ENCODE data around the gene LRRC4B. TPM values are rescaled to one million over a fixed set of nuclear protein-coding genes. Genes with fewer than 3 reads are reported as not detected.
"Not testable (repeated sequence)": the region's sequence is repeated elsewhere in the genome, so short reads cannot be mapped to it uniquely, and the experiment has no call there.

Gene LRRC4B
- total RNA-seq, 1 donor from 2014 or later: 0.47 TPM

DNA sequence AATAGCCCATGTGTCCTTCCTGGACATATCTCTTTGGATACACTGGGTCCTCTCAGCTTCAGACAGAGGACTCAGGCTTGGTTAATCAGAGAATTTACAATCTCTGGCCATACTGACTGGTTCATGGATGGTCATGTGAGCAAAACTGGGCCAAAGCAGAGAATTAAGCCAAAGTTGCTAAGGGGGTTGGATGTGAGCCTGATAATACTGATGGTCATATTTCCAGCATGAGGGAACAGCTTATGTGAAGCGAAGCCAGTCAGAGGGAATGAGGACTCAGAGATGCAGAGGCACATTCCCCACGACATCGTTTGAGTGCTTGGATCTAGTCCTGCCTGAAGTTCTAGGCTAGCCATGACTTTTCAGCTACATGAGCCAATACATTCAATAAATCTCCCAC, 22.0 kb upstream of the LRRC4B start:
- intact Hi-C loops (cut with micrococcal nuclease): no loop called here
- Histone ChIP-seq H3K4me1 (no peaks in the 10 kb centered on the region), H3K27ac (replicated peaks) (no peak overlapping the region), H3K27me3 (ENCODE audit: low read depth) (peaks cover 72% of the 10 kb centered on the region), H3K4me3 (no peak overlapping the region), H3K36me3 (no peaks in the 10 kb centered on the region), H3K9me3 (replicated peaks) (no peaks in the 10 kb centered on the region)
- DNase-seq: no peak
- TF ChIP-seq, protein P1, sequence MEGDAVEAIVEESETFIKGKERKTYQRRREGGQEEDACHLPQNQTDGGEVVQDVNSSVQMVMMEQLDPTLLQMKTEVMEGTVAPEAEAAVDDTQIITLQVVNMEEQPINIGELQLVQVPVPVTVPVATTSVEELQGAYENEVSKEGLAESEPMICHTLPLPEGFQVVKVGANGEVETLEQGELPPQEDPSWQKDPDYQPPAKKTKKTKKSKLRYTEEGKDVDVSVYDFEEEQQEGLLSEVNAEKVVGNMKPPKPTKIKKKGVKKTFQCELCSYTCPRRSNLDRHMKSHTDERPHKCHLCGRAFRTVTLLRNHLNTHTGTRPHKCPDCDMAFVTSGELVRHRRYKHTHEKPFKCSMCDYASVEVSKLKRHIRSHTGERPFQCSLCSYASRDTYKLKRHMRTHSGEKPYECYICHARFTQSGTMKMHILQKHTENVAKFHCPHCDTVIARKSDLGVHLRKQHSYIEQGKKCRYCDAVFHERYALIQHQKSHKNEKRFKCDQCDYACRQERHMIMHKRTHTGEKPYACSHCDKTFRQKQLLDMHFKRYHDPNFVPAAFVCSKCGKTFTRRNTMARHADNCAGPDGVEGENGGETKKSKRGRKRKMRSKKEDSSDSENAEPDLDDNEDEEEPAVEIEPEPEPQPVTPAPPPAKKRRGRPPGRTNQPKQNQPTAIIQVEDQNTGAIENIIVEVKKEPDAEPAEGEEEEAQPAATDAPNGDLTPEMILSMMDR (IDR thresholded peaks at IDR 0.05; ENCODE audit: borderline replicate concordance): no peak

DNA sequence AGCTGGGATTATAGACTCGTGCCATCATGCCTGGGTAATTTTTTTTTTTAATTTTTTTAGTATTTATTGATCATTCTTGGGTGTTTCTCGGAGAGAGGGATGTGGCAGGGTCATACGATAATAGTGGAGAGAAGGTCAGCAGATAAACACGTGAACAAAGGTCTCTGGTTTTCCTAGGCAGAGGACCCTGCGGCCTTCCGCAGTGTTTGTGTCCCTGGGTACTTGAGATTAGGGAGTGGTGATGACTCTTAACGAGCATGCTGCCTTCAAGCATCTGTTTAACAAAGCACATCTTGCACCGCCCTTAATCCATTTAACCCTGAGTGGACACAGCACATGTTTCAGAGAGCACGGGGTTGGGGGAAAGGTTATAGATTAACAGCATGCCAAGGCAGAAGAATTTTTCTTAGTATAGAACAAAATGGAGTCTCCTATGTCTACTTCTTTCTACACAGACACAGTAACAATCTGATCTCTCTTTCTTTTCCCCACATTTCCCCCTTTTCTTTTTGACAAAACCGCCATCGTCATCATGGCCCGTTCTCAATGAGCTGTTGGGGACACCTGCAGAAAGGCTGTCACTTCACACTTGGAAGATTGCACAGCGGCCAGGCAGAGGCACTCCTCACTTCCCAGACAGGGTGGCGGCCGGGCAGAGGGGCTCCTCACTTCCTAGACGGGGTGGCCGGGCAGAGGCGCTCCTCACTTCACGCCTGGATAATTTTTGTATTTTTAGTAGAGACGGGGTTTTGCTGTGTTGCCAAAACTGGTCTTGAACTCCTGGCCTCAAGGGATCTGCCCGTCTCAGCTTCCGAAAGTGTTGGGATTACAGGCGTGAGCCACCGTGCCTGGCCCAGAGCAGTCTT, 13.8 kb upstream of the LRRC4B start:
- H3K4me3 ChIP-seq; H3K4me1 ChIP-seq; H3K9me3 ChIP-seq (replicated peaks); intact Hi-C loops (cut with micrococcal nuclease); DNase-seq; H3K36me3 ChIP-seq; H3K27ac ChIP-seq (replicated peaks): not testable (repeated sequence)
- peaks cover 61% of the 10 kb centered on the region for H3K27me3 ChIP-seq (ENCODE audit: low read depth)

DNA sequence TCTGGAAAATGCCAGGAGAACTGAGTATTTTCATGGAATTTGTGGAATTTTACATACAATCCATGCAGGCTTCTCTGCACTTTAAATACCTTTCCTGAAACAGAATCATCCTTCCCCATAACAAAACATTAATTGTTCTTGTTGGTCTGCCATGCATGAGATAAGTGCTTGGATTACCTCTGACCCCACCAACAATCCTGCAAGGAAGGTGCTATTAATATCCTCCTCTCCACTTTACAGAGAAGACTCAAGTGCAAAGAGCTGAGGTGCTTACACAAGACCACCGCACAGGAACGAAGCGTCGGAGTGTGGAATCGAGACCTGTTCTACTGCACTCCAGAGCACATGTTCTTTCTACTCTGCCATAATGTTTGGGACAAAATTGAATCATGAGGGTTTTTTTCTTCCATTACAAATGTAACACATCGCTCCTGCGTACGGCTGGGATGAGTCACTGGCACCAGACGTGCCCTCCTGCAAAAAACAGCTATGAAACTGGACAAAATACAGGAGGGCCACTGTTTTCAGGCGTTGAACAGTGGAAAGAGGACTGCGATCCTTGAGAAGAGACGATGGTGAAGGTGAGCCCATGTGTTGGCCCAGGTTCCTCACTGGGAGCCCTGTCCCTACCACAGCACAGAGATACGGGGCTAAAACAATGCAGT, 12.9 kb upstream of the LRRC4B start:
- Histone ChIP-seq H3K36me3 (no peaks in the 10 kb centered on the region), H3K4me3 (no peak overlapping the region), H3K27me3 (ENCODE audit: low read depth) (peaks cover 55% of the 10 kb centered on the region), H3K4me1 (no peaks in the 10 kb centered on the region), H3K9me3 (replicated peaks) (no peaks in the 10 kb centered on the region), H3K27ac (replicated peaks) (no peak overlapping the region)
- DNase-seq: no peak
- TF ChIP-seq, protein P1 (IDR thresholded peaks at IDR 0.05; ENCODE audit: borderline replicate concordance): no peak
- intact Hi-C loops (cut with micrococcal nuclease): no loop called here

DNA sequence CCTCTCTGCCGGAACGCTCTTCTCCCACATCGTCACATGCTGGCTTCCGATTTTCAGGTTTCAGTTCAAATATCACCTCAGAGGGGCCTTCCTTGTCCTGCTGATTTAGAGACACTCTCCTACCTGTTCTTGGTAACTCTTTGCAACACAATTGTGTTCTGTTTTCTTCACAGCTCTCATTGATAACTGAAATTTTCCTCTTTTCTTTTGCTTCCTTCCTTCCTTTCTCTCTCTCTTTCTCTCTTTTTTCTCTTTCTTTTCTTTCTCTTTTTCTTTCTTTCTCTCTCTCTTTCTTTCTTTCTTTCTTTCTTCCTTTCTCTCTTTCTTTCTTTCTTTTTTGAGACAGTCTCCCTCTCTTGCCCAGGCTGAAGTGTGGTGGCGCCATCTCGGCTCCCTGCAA, 12.0 kb upstream of the LRRC4B start:
- Histone ChIP-seq H3K27ac (replicated peaks) (no peak overlapping the region), H3K4me1 (no peaks in the 10 kb centered on the region), H3K36me3 (no peaks in the 10 kb centered on the region), H3K9me3 (replicated peaks) (no peaks in the 10 kb centered on the region), H3K27me3 (ENCODE audit: low read depth) (peaks cover 46% of the 10 kb centered on the region), H3K4me3 (no peak overlapping the region)
- TF ChIP-seq, protein P1 (IDR thresholded peaks at IDR 0.05; ENCODE audit: borderline replicate concordance): no peak
- intact Hi-C loops (cut with micrococcal nuclease): no loop called here
- DNase-seq: no peak

DNA sequence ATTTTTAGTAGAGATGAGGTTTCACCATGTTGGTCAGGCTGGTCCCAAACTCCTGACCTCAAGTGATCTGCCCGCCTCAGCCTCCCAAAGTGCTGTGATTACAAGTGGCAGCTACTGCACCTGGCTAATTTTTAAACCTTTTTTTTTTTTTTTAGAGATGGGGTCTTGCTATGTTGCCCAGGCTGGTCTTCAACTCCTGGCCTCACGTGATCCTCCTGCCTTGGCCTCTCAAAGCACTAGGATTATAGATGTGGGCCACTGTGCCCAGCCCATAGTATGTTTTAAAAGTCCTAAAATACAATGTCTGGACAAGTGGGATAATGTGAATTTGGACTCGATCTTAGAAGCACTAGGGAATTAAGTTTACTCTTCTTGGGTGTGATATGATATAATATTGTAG, 8.5 kb upstream of the LRRC4B start:
- H3K27ac ChIP-seq (replicated peaks); DNase-seq; H3K4me3 ChIP-seq; intact Hi-C loops (cut with micrococcal nuclease); H3K9me3 ChIP-seq (replicated peaks); H3K36me3 ChIP-seq; H3K4me1 ChIP-seq: not testable (repeated sequence)
- peaks cover 45% of the 10 kb centered on the region for H3K27me3 ChIP-seq (ENCODE audit: low read depth)

DNA sequence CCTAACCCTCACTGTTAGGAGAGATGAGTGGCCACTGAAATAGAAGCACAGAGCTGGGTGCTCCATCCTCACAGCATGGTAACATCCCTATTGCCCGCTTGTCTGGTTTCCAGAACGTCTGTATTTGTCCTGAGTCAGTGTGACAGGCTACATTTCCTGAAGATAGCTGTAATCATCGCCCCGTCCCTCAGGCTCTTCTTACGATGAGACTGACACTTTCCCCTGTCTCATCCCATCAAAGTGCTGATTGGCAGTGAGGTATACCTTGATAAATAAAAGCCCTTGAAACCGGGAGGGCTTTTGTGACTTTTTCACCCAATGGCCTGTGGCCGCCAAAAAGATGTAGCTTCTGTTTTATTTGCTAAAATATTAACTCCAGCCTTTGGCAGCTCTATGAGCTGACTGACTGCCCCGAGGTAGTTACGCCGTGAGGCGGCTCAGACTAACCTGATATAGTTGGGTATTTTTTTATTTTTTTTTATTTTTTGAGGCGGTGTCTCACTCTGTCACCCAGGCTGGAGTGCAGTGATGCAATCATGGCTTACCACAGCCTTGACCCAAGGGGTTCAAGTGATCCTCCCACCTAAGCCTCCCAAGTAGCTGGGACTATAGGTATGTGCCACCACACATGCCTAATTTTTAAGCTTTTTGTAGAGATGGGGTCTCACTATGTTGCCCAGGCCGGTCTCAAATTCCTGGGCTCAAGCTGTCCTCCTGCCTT, 5.7 kb upstream of the LRRC4B start:
- H3K9me3 ChIP-seq (replicated peaks): no peaks in the 10 kb centered on the region
- H3K27ac ChIP-seq (replicated peaks): no peak overlapping the region
- intact Hi-C loops (cut with micrococcal nuclease): no loop called here
- no peaks in the 10 kb centered on the region for H3K4me1 ChIP-seq
- no peak overlapping the region for H3K4me3 ChIP-seq
- H3K36me3 ChIP-seq: no peaks in the 10 kb centered on the region
- TF ChIP-seq, protein P1 (IDR thresholded peaks at IDR 0.05; ENCODE audit: borderline replicate concordance): no peak
- peaks cover 55% of the 10 kb centered on the region for H3K27me3 ChIP-seq (ENCODE audit: low read depth)
- DNase-seq: peak; percentile 1

All from left ventricle myocardium inferior (tissue), 1 donor.